NCI-H2029 (cell line): ENCODE measurements around the gene PEG3.

Experiments used
- DNase-seq: peaks from one replicate; lab custom pipeline; 2025; lab: John Stamatoyannopoulos, UW

PEG3 gene

DNA sequence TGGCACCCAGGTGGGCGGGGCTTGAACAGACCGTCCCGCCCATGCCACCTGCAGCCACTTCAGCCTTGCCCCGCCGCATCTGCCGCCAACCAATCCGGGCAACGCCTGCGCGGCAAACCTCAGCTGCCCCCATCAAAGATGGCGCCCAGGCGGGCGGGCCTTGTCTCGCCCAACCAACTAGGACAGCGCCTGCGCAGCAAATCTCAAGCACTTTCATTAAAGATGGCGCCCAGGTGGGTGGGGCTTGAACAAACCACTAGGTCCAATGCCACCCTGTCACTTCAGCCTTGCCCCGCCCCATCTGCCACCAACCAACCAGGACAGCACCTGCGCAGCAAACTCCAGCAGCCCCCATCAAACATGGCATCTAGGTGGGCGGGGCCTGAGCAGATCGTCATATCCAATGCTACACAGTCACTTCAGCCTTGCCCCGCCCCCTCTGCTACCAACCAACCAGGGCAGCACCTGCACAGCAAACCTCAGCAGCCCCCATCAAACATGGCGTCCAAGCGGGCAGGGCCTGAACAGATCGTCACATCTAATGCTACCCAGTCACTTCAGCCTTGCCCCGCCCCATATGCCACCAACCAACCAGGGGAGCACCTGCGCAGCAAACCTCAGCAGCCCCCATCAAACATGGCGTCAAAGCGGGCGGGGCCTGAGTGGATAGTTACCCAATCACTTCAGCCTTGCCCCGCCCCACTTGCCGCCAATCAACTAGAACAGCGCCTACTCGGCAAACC, 1.4 kb downstream of the PEG3 start:
- no peak for DNase-seq

GRCh38 chr19:56838024-56838908, 2.3 kb downstream of the PEG3 start:
- no peak for DNase-seq

- DNase-seq = no peak
Measured at GRCh38 chr19:56837492-56838023, 3.0 kb downstream of the PEG3 start.

DNA sequence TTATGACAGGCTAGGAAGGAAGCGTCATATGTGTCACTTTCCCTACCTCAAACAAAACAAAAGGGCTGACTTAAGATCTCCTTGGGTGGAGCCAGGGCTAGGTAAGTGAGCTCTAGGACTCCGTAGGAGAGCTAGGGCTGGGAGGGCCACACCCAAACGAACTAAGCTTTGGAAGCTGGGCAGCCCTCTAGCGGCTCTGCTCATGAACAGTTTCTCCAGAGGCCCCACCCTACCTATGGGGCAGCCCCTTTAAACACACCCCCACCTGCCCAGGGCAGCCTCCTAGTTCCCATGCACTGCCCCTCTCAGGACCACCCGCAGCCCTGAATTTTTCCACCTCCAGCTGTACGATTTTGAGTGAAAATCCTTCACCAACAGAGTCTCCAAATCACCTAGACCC, 3.5 kb downstream of the PEG3 start:
- DNase-seq = no peak

GRCh38 chr19:56836059-56836458, 4.5 kb downstream of the PEG3 start:
- DNase-seq = no peak

DNA sequence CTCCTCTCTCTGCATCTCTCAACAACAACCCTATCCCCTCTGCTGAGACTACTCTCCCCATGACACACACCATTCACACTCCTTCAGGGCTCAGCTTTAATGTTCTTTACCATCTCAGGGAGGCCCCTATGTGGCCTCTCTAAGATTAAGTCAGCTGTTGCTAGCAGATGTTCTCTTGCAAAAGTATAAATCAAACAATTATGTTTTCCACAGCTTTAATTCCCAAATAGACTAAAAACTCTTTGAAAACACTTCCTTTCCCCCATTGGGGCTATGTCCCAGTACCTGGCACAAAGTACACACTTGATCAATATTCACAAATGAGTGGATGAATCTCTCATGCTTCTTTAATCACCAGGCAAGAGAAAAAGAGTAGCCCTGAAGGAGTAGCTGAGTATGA, 5.1 kb downstream of the PEG3 start:
- DNase-seq = no peak

GRCh38 chr19:56834564-56835375, 5.8 kb downstream of the PEG3 start:
- DNase-seq = no peak

DNA sequence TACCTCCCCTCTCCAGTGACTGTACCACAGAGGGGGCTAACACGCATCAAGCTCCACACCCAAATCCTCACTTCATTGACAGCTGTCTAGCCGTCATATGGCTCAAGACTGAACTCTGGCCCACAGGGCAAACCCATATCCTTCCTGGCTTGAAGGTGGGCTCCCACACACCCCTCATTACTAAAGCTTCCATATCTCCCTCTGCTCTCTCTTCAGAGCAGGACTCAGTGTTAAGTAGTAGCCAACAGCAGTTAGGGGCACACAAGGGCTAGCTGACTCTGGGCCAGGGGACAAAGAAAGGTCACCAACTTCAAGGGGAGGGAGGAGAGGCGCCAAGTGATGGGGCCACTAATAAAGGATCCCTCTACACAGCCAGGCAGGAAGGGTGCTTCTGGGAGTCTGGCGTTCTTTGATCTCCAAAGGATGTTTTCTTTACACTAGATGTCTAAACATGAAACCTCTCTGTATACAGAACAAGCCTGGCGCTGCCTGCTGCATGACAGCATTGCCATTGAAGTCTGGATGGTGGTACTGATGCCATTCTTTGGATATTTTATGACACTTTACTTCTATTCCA, 8.1 kb downstream of the PEG3 start:
- no peak for DNase-seq

- DNase-seq = no peak
Measured at GRCh38 chr19:56831255-56831654, 9.3 kb downstream of the PEG3 start.

GRCh38 chr19:56829596-56829995, 10.9 kb downstream of the PEG3 start:
- DNase-seq = no peak

DNA sequence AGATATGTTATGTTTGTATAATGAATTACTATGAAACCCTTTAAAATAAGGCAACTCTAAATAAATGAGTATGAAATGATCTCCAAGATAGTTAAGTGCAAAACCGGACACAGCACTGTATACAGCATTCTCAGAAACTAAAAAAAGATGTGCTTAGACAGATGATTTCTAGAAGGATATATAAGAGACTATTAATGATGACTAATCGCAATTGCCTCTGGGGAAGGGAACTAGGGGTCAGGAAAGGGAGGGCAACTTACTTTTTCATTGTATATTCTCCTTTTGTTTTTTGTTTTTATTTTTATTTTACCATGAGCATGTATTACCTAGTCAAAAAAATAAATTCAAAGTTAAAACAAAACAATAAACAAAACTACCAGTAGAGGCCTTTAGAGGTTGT, 12.8 kb downstream of the PEG3 start:
- DNase-seq = no peak

- DNase-seq = no peak
Measured at GRCh38 chr19:56823956-56824355, 16.6 kb downstream of the PEG3 start.

GRCh38 chr19:56823417-56823816, 17.1 kb downstream of the PEG3 start:
- DNase-seq = no peak

GRCh38 chr19:56822755-56823154, 17.8 kb downstream of the PEG3 start:
- no peak for DNase-seq

- no peak for DNase-seq
Measured at GRCh38 chr19:56821675-56822074, 18.9 kb downstream of the PEG3 start.

DNA sequence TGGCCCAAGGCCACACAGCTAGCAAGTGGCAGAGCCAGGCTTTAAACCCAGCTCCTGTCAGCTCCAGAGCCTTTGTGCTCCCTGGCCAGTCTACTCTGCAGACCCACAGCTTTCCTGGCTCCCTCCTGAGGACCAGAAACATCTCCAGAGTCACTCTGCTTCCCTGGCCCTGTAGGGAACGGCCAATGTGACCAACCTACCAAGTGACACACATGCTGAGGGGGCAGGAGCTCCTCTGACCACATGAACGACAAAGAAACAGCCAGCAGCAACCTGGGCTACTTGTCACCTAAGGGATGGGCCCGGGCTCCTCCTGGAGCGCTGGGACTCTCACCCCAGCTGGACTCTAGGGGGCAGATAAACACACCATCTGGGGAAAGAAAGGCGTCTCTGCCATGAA, 19.3 kb downstream of the PEG3 start:
- DNase-seq = no peak

- no peak for DNase-seq
Measured at GRCh38 chr19:56819166-56819565, 21.4 kb downstream of the PEG3 start.

DNA sequence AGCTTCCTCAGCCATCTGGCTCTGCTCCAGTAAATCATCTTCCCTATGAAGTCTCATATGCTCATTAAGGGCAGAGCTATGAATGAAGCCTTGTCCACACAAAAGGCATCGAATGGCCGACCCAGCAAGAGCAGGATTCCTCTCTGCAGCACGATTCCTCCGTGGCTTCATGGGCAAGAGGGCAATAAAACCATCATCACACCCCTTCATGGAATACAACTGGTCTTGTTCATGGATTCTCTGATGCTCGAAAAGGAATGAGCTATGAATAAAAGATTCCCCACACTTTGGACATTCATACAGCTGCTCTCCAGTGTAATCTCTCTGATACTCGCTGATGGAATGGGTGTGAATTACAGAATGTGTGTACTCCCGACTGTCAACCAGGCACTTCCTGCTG, 25.9 kb downstream of the PEG3 start:
- no peak for DNase-seq

DNA sequence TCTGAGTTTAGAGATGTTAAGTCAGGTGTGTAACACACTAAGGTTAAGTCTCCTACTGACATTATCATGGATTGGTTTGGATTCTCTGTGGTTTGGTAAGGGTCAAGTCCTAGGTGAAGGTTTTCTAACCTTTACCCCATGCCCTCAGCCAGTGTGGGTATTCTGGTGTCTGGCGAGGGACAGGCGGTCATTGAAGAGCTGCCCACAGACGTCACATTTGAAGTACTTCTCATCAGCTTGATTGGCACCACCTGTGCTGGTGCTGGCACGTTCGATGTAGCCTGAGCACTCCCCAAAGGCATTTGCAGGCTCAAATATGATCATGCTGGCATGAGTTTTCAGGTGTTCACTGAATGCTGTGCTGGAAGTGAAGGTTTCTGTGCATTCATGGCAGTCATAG, 27.0 kb downstream of the PEG3 start:
- DNase-seq = no peak

- DNase-seq = no peak
Measured at GRCh38 chr19:56811480-56811879, 29.0 kb downstream of the PEG3 start.

- DNase-seq = no peak
Measured at GRCh38 chr19:56810260-56810659, 30.3 kb downstream of the PEG3 start.
